Measurements from ENCODE around the gene TSEN15. TPM values are rescaled to one million over a fixed set of nuclear protein-coding genes. Genes with fewer than 3 reads are reported as not detected.

Gene TSEN15
- total and polyA plus RNA-seq, 9 of the 15 experiments (the other 6 are each of a cell fraction or from before 2014, with no cell fraction given) = 25.6 to 121 (median 91.3) TPM

GRCh38 chr1:184032930-184033418, 18.6 kb upstream of the TSEN15 start:
- no peaks in the 10 kb centered on the region for H3K36me3 ChIP-seq (ENCODE audit: control insufficient read depth, insufficient read depth, low read length)
- no peak for FAIRE-seq
- H3K9me3 ChIP-seq (replicated peaks; ENCODE audit: control insufficient read depth, insufficient read depth, low read depth, low read length) = no peaks in the 10 kb centered on the region
- no peaks in the 10 kb centered on the region for H4K20me1 ChIP-seq (replicated peaks; ENCODE audit: control insufficient read depth, insufficient read depth, low read length)
- peak overlapping the region in 1 of 2 experiments; percentile 74; a peak in 2 of 4 replicates for H3K9ac ChIP-seq (ENCODE audit: insufficient read depth in 1 of 2, low read depth in 2 of 2, low read length in 2 of 2)
- no peak overlapping the region for H3K4me3 ChIP-seq
- 0 out of 2 replicates have a peak overlapping the region, but pooled peaks have one; percentile 16 for H3K4me2 ChIP-seq (ENCODE audit: insufficient read depth, low read length)
- ChIA-PET CTCF (ENCODE audit: low intra/inter-chr PET ratio) (no interaction called here), POLR2A (interaction anchor here (1.0 to 2.8 kb wide), 4 partner anchors 10 to 18 kb away, joined by 5 to 16 read pairs (median 10); partner anchors contain the start of gene TSEN15)
- peak in 1 of 4 experiments; percentile 46 for DNase-seq (ENCODE audit: extremely low read depth in 1 of 4, low spot score in 3 of 4)
- peak overlapping the region; percentile 89 for H3K27ac ChIP-seq (ENCODE audit: extremely low read depth, low read depth, low read length)
- peaks cover 33 to 71% of the 10 kb centered on the region in 2 experiments for H3K4me1 ChIP-seq (replicated peaks in 1 of 2; ENCODE audit: control insufficient read depth in 2 of 2, insufficient read depth in 2 of 2, low read length in 2 of 2)
- H3K27me3 ChIP-seq (ENCODE audit: control insufficient read depth in 2 of 2, insufficient read depth in 2 of 2, low read length in 2 of 2) = no peaks in the 10 kb centered on the region
- peak; percentile 7; the same call in 2 of the 3 replicates for ATAC-seq
- H2AFZ ChIP-seq (ENCODE audit: low read depth, low read length) = peak overlapping the region; percentile 42; the same call in 1 of the 2 replicates
- intact Hi-C loops (cut with micrococcal nuclease) (loop anchor here (5.0 kb wide), 2 partner anchors 101 to 376 kb away; no protein-coding TSS in a partner anchor), in situ Hi-C loops (cut with MboI) (no loop called here)
- H3K9me1 ChIP-seq (ENCODE audit: control insufficient read depth, insufficient read depth, low read length) = no peaks in the 10 kb centered on the region
- WGBS (ENCODE audit: insufficient coverage, low coverage, missing lambda C conversion rate) = 37% methylated on average over 3 of the region's 3 CpGs
- no TSS peak for BruUV-seq (replicated peaks)
- H3K79me2 ChIP-seq (ENCODE audit: control insufficient read depth, insufficient read depth, low read length) = peaks cover 92% of the 10 kb centered on the region
- TF ChIP-seq HOXB6 (CRISPR knock-in tag; IDR thresholded peaks at IDR 0.05; ENCODE audit: borderline replicate concordance) (no peak), BCOR (IDR thresholded peaks at IDR 0.05) (no peak), BRF2 (IDR thresholded peaks at IDR 0.05; ENCODE audit: borderline replicate concordance, insufficient read depth, insufficient read length) (no peak), ZNF699 (CRISPR knock-in tag; IDR thresholded peaks at IDR 0.05; ENCODE audit: insufficient replicate concordance) (no peak), ZBTB12 (CRISPR knock-in tag; IDR thresholded peaks at IDR 0.05) (no peak), E2F8 (IDR thresholded peaks at IDR 0.05; ENCODE audit: low read depth, partially characterized antibody) (no peak), RCOR1 (IDR thresholded peaks at IDR 0.05; ENCODE audit: borderline replicate concordance in 1 of 2, low read depth in 2 of 2, low read length in 2 of 2) (peak in 1 of 2 experiments; percentile 27; a peak in 1 of 4 replicates), NONO (IDR thresholded peaks at IDR 0.05; ENCODE audit: low read depth in 2 of 2, low read length in 1 of 2) (no peak), NCOA1 (IDR thresholded peaks at IDR 0.05; ENCODE audit: low read depth) (no peak), RBM15 (IDR thresholded peaks at IDR 0.05; ENCODE audit: insufficient read depth, low read length) (no peak), CBX3 (IDR thresholded peaks at IDR 0.05; ENCODE audit: borderline replicate concordance in 1 of 2, low read length in 2 of 2) (no peak), HNRNPK (IDR thresholded peaks at IDR 0.05; ENCODE audit: low read depth, low read length, poor library complexity, severe bottlenecking) (no peak)
- TF ChIP-seq, protein P1, sequence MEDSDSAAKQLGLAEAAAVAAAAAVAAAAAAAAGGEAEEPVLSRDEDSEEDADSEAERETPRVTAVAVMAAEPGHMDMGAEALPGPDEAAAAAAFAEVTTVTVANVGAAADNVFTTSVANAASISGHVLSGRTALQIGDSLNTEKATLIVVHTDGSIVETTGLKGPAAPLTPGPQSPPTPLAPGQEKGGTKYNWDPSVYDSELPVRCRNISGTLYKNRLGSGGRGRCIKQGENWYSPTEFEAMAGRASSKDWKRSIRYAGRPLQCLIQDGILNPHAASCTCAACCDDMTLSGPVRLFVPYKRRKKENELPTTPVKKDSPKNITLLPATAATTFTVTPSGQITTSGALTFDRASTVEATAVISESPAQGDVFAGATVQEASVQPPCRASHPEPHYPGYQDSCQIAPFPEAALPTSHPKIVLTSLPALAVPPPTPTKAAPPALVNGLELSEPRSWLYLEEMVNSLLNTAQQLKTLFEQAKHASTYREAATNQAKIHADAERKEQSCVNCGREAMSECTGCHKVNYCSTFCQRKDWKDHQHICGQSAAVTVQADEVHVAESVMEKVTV (CRISPR knock-in tag; IDR thresholded peaks at IDR 0.05) = no peak

Measured in K562 (cell line).